ENCODE data around the gene SSH2. TPM values are rescaled to one million over a fixed set of nuclear protein-coding genes. Genes with fewer than 3 reads are reported as not detected.
"Not testable (repeated sequence)": the region's sequence is repeated elsewhere in the genome, so short reads cannot be mapped to it uniquely, and the experiment has no call there.

The SSH2 gene
- total RNA-seq, 1 donor from 2014 or later: 72.0 TPM

DNA sequence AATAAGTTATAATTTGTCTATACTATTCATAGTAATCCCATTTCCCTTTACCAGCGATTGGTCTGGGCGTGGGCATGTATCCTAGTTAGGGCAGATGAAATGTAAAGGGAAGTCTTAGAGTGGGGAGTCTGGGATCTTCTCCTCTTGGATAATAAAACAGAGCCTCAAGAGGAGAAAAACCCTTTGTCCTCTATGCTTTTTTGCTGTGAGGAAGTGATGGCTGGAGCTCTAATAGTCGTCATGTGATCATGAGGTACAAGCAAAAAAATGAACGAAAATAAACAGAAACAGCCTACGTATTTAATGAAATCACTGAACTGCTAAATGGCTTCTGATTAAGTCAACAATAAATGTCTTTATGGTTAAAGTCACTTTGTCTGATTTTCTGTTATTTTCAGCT lies 38.2 kb upstream of the SSH2 start:
- Histone ChIP-seq H3K4me3 (no peak overlapping the region), H3K4me1 (no peaks in the 10 kb centered on the region), H3K27me3 (no peaks in the 10 kb centered on the region), H3K36me3 (no peaks in the 10 kb centered on the region), H3K9me3 (no peaks in the 10 kb centered on the region), H3K27ac (no peak overlapping the region)
- DNase-seq (no peak), ATAC-seq (no peak)
- TF ChIP-seq, protein P1, sequence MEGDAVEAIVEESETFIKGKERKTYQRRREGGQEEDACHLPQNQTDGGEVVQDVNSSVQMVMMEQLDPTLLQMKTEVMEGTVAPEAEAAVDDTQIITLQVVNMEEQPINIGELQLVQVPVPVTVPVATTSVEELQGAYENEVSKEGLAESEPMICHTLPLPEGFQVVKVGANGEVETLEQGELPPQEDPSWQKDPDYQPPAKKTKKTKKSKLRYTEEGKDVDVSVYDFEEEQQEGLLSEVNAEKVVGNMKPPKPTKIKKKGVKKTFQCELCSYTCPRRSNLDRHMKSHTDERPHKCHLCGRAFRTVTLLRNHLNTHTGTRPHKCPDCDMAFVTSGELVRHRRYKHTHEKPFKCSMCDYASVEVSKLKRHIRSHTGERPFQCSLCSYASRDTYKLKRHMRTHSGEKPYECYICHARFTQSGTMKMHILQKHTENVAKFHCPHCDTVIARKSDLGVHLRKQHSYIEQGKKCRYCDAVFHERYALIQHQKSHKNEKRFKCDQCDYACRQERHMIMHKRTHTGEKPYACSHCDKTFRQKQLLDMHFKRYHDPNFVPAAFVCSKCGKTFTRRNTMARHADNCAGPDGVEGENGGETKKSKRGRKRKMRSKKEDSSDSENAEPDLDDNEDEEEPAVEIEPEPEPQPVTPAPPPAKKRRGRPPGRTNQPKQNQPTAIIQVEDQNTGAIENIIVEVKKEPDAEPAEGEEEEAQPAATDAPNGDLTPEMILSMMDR (IDR thresholded peaks at IDR 0.05): no peak
- intact Hi-C loops (cut with DNase I): no loop called here

- DNase-seq (no peak), ATAC-seq (no peak)
- TF ChIP-seq, protein P1 (IDR thresholded peaks at IDR 0.05): no peak
- no peak overlapping the region for H3K27ac ChIP-seq
- H3K9me3 ChIP-seq: no peaks in the 10 kb centered on the region
- no peaks in the 10 kb centered on the region for H3K27me3 ChIP-seq
- H3K4me1 ChIP-seq: no peaks in the 10 kb centered on the region
- no peaks in the 10 kb centered on the region for H3K36me3 ChIP-seq
- H3K4me3 ChIP-seq: no peak overlapping the region
- intact Hi-C loops (cut with DNase I): no loop called here
These were observed 32.6 kb upstream of the SSH2 start for GRCh38 chr17:29962656-29963055.

GRCh38 chr17:29959658-29960337 lies 29.8 kb upstream of the SSH2 start:
- DNase-seq (no peak), ATAC-seq (no peak)
- no peaks in the 10 kb centered on the region for H3K27me3 ChIP-seq
- TF ChIP-seq, protein P1 (IDR thresholded peaks at IDR 0.05): no peak
- H3K36me3 ChIP-seq: no peaks in the 10 kb centered on the region
- no peak overlapping the region for H3K27ac ChIP-seq
- no peaks in the 10 kb centered on the region for H3K9me3 ChIP-seq
- no peaks in the 10 kb centered on the region for H3K4me1 ChIP-seq
- H3K4me3 ChIP-seq: no peak overlapping the region
- intact Hi-C loops (cut with DNase I): no loop called here

GRCh38 chr17:29958947-29959657 lies 29.1 kb upstream of the SSH2 start:
- DNase-seq (no peak), ATAC-seq (no peak)
- intact Hi-C loops (cut with DNase I): no loop called here

DNA sequence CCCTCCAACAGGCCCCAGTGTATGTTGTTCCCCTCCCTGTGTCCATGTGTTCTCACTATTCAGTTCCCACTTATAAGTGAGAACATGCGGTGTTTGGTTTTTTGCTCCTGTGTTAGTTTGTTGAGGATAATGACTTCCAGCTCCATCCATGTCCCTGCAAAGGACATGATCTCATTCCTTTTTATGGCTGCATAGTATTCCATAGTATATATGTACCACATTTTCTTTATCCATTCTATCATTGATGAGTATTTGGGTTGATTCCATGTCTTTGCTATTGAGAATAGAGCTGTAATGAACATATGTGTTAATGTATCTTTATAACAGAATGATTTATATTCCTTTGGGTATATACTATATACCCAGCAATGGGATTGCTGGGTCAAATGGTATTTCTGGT lies 27.5 kb upstream of the SSH2 start:
- H3K27me3 ChIP-seq; H3K4me1 ChIP-seq; DNase-seq; H3K27ac ChIP-seq; H3K36me3 ChIP-seq; H3K4me3 ChIP-seq; H3K9me3 ChIP-seq; intact Hi-C loops (cut with DNase I); ATAC-seq: not testable (repeated sequence)

More at GRCh38 chr17:29958947-29959657, 29.1 kb upstream of the SSH2 start:
- no peaks in the 10 kb centered on the region for H3K36me3 ChIP-seq
- H3K9me3 ChIP-seq: no peaks in the 10 kb centered on the region
- H3K4me1 ChIP-seq: no peaks in the 10 kb centered on the region
- no peak overlapping the region for H3K27ac ChIP-seq
- TF ChIP-seq, protein P1 (IDR thresholded peaks at IDR 0.05): no peak
- no peaks in the 10 kb centered on the region for H3K27me3 ChIP-seq
- H3K4me3 ChIP-seq: no peak overlapping the region

GRCh38 chr17:29956225-29956624 lies 26.2 kb upstream of the SSH2 start:
- ATAC-seq: peak; percentile 82
- TF ChIP-seq, protein P1 (IDR thresholded peaks at IDR 0.05): no peak
- intact Hi-C loops (cut with DNase I): no loop called here

More at GRCh38 chr17:29956225-29956624, 26.2 kb upstream of the SSH2 start:
- Histone ChIP-seq H3K9me3 (no peaks in the 10 kb centered on the region), H3K27ac (no peak overlapping the region), H3K27me3 (no peaks in the 10 kb centered on the region), H3K36me3 (no peaks in the 10 kb centered on the region), H3K4me1 (no peaks in the 10 kb centered on the region), H3K4me3 (no peak overlapping the region)
- DNase-seq: no peak
